ENCODE results near the gene DGCR2. TPM values are rescaled to one million over a fixed set of nuclear protein-coding genes. Genes with fewer than 3 reads are reported as not detected.
A peak's percentile ranks its signal among the peaks of the same experiment; 100 is the strongest.

Gene DGCR2
- total RNA-seq, 3 donors from 2014 or later: 36.8 to 58.4 (median 42.9) TPM

GRCh38 chr22:19151329-19152191 lies 29.3 kb upstream of the DGCR2 start:
- H3K4me1 ChIP-seq: peaks cover 0 to 4% of the 10 kb centered on the region in 2 donors
- H3K9me3 ChIP-seq: no peaks in the 10 kb centered on the region
- TF ChIP-seq CTCF (IDR thresholded peaks at IDR 0.05) (no peak), POLR2AphosphoS5 (IDR thresholded peaks at IDR 0.05) (no peak), POLR2A (IDR thresholded peaks at IDR 0.05) (no peak)
- no peak overlapping the region for H3K27ac ChIP-seq
- DNase-seq (ENCODE audit: low spot score in 2 of 2): no peak
- peaks cover 7 to 64% of the 10 kb centered on the region in 2 donors for H3K27me3 ChIP-seq
- H3K36me3 ChIP-seq: no peaks in the 10 kb centered on the region
- no peak overlapping the region for H3K4me3 ChIP-seq
- intact Hi-C loops (cut with DNase I; ENCODE audit: low total_unique reads): no loop called here

GRCh38 chr22:19150482-19151328 lies 28.5 kb upstream of the DGCR2 start:
- Histone ChIP-seq H3K27me3 (peaks cover 7 to 59% of the 10 kb centered on the region in 2 donors), H3K36me3 (no peaks in the 10 kb centered on the region), H3K27ac (no peak overlapping the region), H3K9me3 (no peaks in the 10 kb centered on the region), H3K4me1 (peaks cover 0 to 4% of the 10 kb centered on the region in 2 donors), H3K4me3 (peak overlapping the region in 2 of 3 donors; percentile 39 to 63)
- no peak for DNase-seq (ENCODE audit: low spot score in 2 of 2)
- TF ChIP-seq POLR2A (IDR thresholded peaks at IDR 0.05): no peak
- no peak for TF ChIP-seq CTCF (IDR thresholded peaks at IDR 0.05)
- TF ChIP-seq POLR2AphosphoS5 (IDR thresholded peaks at IDR 0.05): no peak
- intact Hi-C loops (cut with DNase I; ENCODE audit: low total_unique reads): no loop called here

- Histone ChIP-seq H3K4me1 (peaks cover 0 to 4% of the 10 kb centered on the region in 2 donors), H3K36me3 (no peaks in the 10 kb centered on the region), H3K27me3 (peaks cover 7 to 59% of the 10 kb centered on the region in 2 donors), H3K4me3 (peak within 1 kb of the TSS; percentile 17 to 63 (median 39)), H3K27ac (no peak within 1 kb of the TSS), H3K9me3 (no peaks in the 10 kb centered on the region)
- TF ChIP-seq CTCF (IDR thresholded peaks at IDR 0.05) (no peak), POLR2AphosphoS5 (IDR thresholded peaks at IDR 0.05) (no peak), POLR2A (IDR thresholded peaks at IDR 0.05) (no peak)
- no peak for DNase-seq (ENCODE audit: low spot score in 2 of 2)
- intact Hi-C loops (cut with DNase I; ENCODE audit: low total_unique reads): no loop called here
These were observed 27.8 kb upstream of the DGCR2 start, which contains the start of gene GSC2 for GRCh38 chr22:19149991-19150390. TSS of gene GSC2 (minus strand) at chr22:19150292. CDS start at chr22:19150283, 9 bp downstream.

- Histone ChIP-seq H3K27me3 (peaks cover 7 to 59% of the 10 kb centered on the region in 2 donors), H3K27ac (no peak overlapping the region), H3K9me3 (no peaks in the 10 kb centered on the region), H3K4me1 (peaks cover 0 to 4% of the 10 kb centered on the region in 2 donors), H3K4me3 (peak overlapping the region; percentile 17 to 63 (median 39)), H3K36me3 (no peaks in the 10 kb centered on the region)
- intact Hi-C loops (cut with DNase I; ENCODE audit: low total_unique reads): no loop called here
- TF ChIP-seq POLR2A (IDR thresholded peaks at IDR 0.05) (no peak), CTCF (IDR thresholded peaks at IDR 0.05) (no peak), POLR2AphosphoS5 (IDR thresholded peaks at IDR 0.05) (no peak)
- no peak for DNase-seq (ENCODE audit: low spot score in 2 of 2)
These were observed 27.1 kb upstream of the DGCR2 start for GRCh38 chr22:19149047-19149883.
